ENCODE measurements around the gene DHX58.

DHX58 gene

DNA sequence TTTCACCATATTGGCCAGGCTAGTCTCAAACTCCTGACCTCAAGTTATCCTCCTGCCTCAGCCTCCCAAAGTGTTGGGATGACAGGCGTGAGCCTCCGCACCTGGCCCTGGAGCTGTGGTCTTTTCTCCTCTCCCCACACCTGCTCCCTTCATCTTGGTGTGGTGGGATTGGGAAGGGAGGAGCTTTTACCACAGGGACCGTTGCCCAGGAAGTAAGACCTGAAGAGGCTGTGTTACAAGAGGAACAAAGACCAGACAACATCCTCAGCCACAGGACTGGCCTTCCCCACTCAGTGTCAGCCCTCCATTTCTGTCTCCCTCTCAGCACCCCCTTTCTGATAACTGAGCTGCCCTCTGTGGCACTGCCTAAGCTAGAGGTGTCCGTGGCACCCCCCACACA lies 52.7 kb downstream of the DHX58 start:
- DNase-seq (ENCODE audit: extremely low spot score) = no peak
- TF ChIP-seq, protein P1, sequence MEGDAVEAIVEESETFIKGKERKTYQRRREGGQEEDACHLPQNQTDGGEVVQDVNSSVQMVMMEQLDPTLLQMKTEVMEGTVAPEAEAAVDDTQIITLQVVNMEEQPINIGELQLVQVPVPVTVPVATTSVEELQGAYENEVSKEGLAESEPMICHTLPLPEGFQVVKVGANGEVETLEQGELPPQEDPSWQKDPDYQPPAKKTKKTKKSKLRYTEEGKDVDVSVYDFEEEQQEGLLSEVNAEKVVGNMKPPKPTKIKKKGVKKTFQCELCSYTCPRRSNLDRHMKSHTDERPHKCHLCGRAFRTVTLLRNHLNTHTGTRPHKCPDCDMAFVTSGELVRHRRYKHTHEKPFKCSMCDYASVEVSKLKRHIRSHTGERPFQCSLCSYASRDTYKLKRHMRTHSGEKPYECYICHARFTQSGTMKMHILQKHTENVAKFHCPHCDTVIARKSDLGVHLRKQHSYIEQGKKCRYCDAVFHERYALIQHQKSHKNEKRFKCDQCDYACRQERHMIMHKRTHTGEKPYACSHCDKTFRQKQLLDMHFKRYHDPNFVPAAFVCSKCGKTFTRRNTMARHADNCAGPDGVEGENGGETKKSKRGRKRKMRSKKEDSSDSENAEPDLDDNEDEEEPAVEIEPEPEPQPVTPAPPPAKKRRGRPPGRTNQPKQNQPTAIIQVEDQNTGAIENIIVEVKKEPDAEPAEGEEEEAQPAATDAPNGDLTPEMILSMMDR (IDR thresholded peaks at IDR 0.05; ENCODE audit: control extremely low read depth, extremely low read depth, low read depth, missing control alignments) = no peak
- ChIA-PET POLR2A (no interaction called here), CTCF (interaction anchor here (0.7 kb wide), 1 partner anchor 21 kb away, joined by 3 read pairs; no protein-coding TSS in a partner anchor)

DNA sequence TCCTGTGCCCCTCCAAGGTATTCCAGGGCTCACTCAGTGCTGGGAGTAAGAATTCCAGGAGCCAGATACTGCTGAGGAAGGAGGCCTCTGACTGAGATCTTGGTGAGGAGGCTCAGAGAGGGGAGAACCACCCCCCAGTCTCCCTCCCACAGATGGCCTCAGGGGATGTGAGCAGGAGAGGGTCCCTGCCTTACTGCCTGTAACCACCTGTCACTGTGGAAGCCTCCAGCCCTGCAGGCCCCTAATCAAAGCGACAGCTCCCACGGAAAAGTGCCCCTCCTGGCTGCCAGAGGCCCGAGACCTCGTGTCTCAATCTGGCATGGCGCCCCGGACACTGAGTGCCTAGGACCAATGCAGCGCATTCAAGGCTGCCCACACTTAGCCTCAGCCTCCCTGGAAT lies 54.5 kb downstream of the DHX58 start:
- no peak for DNase-seq (ENCODE audit: extremely low spot score)
- ChIA-PET CTCF (interaction anchor here (1.2 to 1.7 kb wide), 3 partner anchors 10 to 43 kb away, joined by 3 to 7 read pairs (median 4); no protein-coding TSS in a partner anchor), POLR2A (no interaction called here)
- TF ChIP-seq, protein P1 (IDR thresholded peaks at IDR 0.05; ENCODE audit: control extremely low read depth, extremely low read depth, low read depth, missing control alignments) = no peak

DNA sequence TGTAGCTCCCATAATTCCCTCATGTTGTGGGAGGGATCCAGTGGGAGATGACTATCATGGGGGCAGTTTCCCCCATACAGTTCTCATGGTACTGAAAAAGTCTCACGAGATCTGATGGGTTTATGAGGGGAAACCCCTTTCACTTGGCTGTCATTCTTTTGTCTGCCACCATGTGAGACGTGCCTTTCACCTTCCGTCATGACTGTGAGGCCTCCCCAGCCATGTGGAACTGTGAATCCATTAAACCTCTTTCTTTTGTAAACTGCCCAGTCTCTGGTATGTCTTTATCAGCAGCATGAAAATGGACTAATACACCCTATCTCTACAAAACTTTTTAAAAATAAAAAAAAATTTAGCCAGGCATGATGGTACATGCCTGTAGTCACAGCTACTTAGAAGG lies 55.9 kb downstream of the DHX58 start:
- ChIA-PET POLR2A (no interaction called here), CTCF (interaction anchor here (1.0 to 5.0 kb wide), 6 partner anchors 9 to 31 kb away, joined by 3 to 32 read pairs (median 6); no protein-coding TSS in a partner anchor)
- TF ChIP-seq, protein P1 (IDR thresholded peaks at IDR 0.05; ENCODE audit: control extremely low read depth, extremely low read depth, low read depth, missing control alignments) = no peak
- no peak for DNase-seq (ENCODE audit: extremely low spot score)

DNA sequence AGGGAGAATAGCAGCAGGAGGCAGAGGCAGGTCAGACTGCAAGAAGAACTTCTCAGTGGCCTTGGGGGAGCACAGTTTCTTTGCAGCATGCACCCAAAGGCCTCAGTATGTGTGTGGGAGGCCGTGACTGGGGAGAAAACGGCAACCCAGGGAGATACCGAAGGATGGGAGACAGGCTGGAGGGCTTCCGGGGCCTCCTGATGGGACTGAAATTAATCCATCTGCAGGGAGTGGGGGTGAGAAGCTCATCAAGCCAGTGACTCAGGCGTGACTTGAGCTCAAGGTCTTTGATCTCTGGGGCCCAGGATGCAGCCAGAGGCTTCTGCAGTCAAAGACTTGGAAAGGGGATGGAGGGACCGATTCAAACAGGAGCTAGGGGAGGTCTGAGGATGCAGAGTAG lies 57.0 kb downstream of the DHX58 start:
- ChIA-PET POLR2A (interaction anchor here (0.6 kb wide), 1 partner anchor 89 kb away, joined by 6 read pairs; no protein-coding TSS in a partner anchor), CTCF (interaction anchor here (0.9 to 5.0 kb wide), 6 partner anchors 9 to 46 kb away, joined by 3 to 32 read pairs (median 6); no protein-coding TSS in a partner anchor)
- no peak for DNase-seq (ENCODE audit: extremely low spot score)
- TF ChIP-seq, protein P1 (IDR thresholded peaks at IDR 0.05; ENCODE audit: control extremely low read depth, extremely low read depth, low read depth, missing control alignments) = no peak

DNA sequence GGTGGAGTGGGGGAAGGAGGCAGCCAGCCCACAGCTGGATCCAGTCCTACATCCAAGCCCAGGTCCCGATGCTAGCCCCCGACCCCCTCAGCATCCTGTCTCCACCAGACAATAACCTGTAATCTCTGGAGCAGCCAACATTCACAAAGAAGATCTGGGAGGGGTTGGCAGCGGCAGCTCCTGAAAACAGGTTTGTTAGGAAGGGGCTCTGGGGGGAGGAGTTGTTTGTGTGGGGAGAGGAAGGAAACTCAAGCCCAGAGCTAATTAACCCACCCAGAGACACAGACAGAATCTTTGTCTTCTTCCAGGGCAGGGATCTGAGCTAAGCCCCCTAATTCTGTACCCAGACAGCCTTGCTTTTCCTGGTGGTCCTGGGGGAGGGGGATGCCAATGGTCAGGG lies 57.5 kb downstream of the DHX58 start:
- TF ChIP-seq, protein P1 (IDR thresholded peaks at IDR 0.05; ENCODE audit: control extremely low read depth, extremely low read depth, low read depth, missing control alignments) = no peak
- no peak for DNase-seq (ENCODE audit: extremely low spot score)
- ChIA-PET POLR2A (interaction anchor here (0.6 kb wide), 1 partner anchor 89 kb away, joined by 6 read pairs; no protein-coding TSS in a partner anchor), CTCF (interaction anchor here (1.2 to 5.0 kb wide), 5 partner anchors 9 to 46 kb away, joined by 3 to 32 read pairs (median 9); no protein-coding TSS in a partner anchor)

DNA sequence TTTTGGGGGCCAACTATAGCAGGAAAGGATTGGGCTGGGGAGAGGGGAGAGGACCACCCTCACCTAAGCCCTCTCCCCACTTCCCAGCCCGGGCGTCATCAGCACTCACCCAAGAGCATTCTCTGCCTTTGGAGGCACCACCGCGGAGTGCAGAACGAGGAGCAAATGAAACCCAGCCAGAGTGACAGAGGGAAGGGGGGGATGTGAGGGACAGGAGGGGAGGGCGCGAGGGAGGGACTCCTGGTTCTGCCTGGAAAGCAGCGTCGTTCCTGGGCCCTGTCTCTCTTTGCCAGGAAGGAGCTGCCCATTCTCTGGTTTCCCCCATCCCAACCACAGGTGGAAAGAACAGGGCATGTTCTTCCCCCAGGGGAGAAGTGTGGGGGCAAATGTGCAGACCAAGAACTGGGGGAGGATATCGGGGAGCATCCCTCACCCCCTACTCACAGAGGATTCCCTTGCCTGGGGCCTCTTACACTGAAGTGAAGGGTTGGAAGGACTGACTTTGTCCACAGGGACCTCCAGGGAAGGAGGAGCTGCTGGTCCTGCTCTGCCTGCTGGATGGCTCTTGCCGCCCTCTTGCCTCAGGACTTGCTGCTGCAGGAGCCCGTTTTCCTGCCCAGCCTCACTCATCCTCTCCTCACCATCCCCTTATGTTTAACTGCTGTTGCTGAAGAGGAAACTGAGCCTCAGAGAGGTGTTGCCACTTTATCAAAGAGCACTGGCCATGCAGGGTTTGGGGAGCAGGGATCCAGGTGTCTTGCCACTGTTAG lies 58.6 kb downstream of the DHX58 start:
- no peak for DNase-seq (ENCODE audit: extremely low spot score)
- TF ChIP-seq, protein P1 (IDR thresholded peaks at IDR 0.05; ENCODE audit: control extremely low read depth, extremely low read depth, low read depth, missing control alignments) = no peak
- ChIA-PET CTCF (interaction anchor here (1.0 to 5.0 kb wide), 3 partner anchors 14 to 34 kb away, joined by 3 to 32 read pairs (median 3); partner anchors contain the start of gene NKIRAS2), POLR2A (no interaction called here)

Data from GM10248 (cell line).